Measurements from ENCODE around the gene RARG. TPM values are rescaled to one million over a fixed set of nuclear protein-coding genes. Genes with fewer than 3 reads are reported as not detected.
"Not testable (repeated sequence)": the region's sequence is repeated elsewhere in the genome, so short reads cannot be mapped to it uniquely, and the experiment has no call there.

The RARG gene
- total and polyA plus RNA-seq, 2 of the 8 experiments (the other 6 are each of a cell fraction or from before 2014, with no cell fraction given) = 68.6 to 68.9 TPM

GRCh38 chr12:53202316-53202715, 29.7 kb downstream of the RARG start:
- not testable (repeated sequence) for H3K79me1 ChIP-seq (ENCODE audit: low read depth, low read length); H3K18ac ChIP-seq (ENCODE audit: extremely low read depth, low read length); H4K91ac ChIP-seq (replicated peaks; ENCODE audit: insufficient read length, low read length); H4K20me1 ChIP-seq (replicated peaks in 1 of 2; ENCODE audit: control insufficient read depth in 1 of 2, insufficient read depth in 2 of 2, low read length in 2 of 2); H3K79me2 ChIP-seq (ENCODE audit: control insufficient read depth in 1 of 2, insufficient read depth in 2 of 2, low read length in 2 of 2); H3K23me2 ChIP-seq (ENCODE audit: low read depth, low read length); H3K27ac ChIP-seq (ENCODE audit: low read depth, low read length); H3K56ac ChIP-seq (replicated peaks; ENCODE audit: insufficient read length, low read depth, low read length); H3K23ac ChIP-seq (ENCODE audit: insufficient read length); H3K36me3 ChIP-seq (ENCODE audit: control insufficient read depth in 2 of 4, insufficient read depth in 4 of 4, low read length in 3 of 4); H3K4me2 ChIP-seq (ENCODE audit: insufficient read depth in 1 of 2, low read depth in 2 of 2, low read length in 2 of 2); DNase-seq (ENCODE audit: low read depth in 1 of 2, low spot score in 2 of 2); H2AK5ac ChIP-seq (ENCODE audit: low read depth, low read length); H2BK5ac ChIP-seq (ENCODE audit: low read depth, low read length); H2BK12ac ChIP-seq (ENCODE audit: low read depth, low read length); H3K4ac ChIP-seq (replicated peaks; ENCODE audit: insufficient read length, low read depth, low read length); H2BK20ac ChIP-seq (ENCODE audit: low read length); H3K9me3 ChIP-seq (ENCODE audit: insufficient read depth in 2 of 2, low read depth in 1 of 2, low read length in 1 of 2); H4K8ac ChIP-seq (ENCODE audit: extremely low read depth, insufficient read depth, low read length); FAIRE-seq; H3K4me3 ChIP-seq (ENCODE audit: extremely low read depth in 1 of 4, insufficient read depth in 2 of 4, low read depth in 3 of 4, low read length in 4 of 4); H2AFZ ChIP-seq (ENCODE audit: low read length); H3K14ac ChIP-seq (ENCODE audit: insufficient read length); H3K4me1 ChIP-seq (replicated peaks in 1 of 4; ENCODE audit: control insufficient read depth in 3 of 4, insufficient read depth in 4 of 4, low read length in 3 of 4); H4K5ac ChIP-seq (ENCODE audit: insufficient read length, low read depth, low read length); H2BK120ac ChIP-seq (replicated peaks; ENCODE audit: low read depth, low read length); H2BK15ac ChIP-seq (ENCODE audit: low read length); H3K9ac ChIP-seq (replicated peaks in 1 of 4; ENCODE audit: extremely low read depth in 1 of 4, low read depth in 3 of 4, low read length in 3 of 4)
- ChIA-PET POLR2A (ENCODE audit: partially characterized antibody) (interaction anchor here (1.6 to 2.0 kb wide), 2 partner anchors 15 to 84 kb away, joined by 3 to 6 read pairs; no protein-coding TSS in a partner anchor), CTCF (ENCODE audit: partially characterized antibody) (interaction anchor here (1.5 to 22.3 kb wide), 7 partner anchors 10 to 136 kb away, joined by 3 to 573 read pairs (median 164); partner anchors contain the start of genes CSAD, ITGB7, MYG1 and PFDN5)
- peaks cover 0 to 16% (median 11%) of the 10 kb centered on the region in 4 experiments; a peak in 6 of 7 replicates for H3K27me3 ChIP-seq (replicated peaks in 1 of 4; ENCODE audit: control insufficient read depth in 3 of 4, extremely low read depth in 1 of 4, insufficient read depth in 3 of 4, low read length in 3 of 4)
- WGBS, 2 experiments (ENCODE audit: extremely low coverage in 1 of 2, insufficient coverage in 1 of 2, insufficient read length in 1 of 2, insufficient replicate concordance in 2 of 2, low coverage in 1 of 2, low lambda C conversion rate in 2 of 2, missing lambda C conversion rate in 1 of 2) = 92% methylated on average over 7 of the region's 7 CpGs; no CpG with 5 or more reads in 1 of the 2 experiments
